22Rv1 (cell line): ENCODE data around the gene CBFB.

Experiments used
- H3K27ac ChIP-seq: fragments of 450-650 bp; 2 replicates; pipeline ENCODE4 v1.5.1; 2017
- CTCF ChIP-seq: fragments of 450-650 bp; IDR thresholded peaks from 2 replicates; pipeline ENCODE4 v1.5.1; 2017; ENCODE audit warnings: mild to moderate bottlenecking
- ZFX ChIP-seq: fragments of 450-650 bp; IDR thresholded peaks from 2 replicates; pipeline ENCODE4 v1.6.1; 2017; ENCODE audit warnings: antibody characterized with exemption, borderline replicate concordance

CBFB gene

GRCh38 chr16:66996324-66996982 lies 32.5 kb upstream of the CBFB start:
- H3K27ac ChIP-seq, result peak overlapping the region; percentile 45; the same call in 1 of the 2 replicates

GRCh38 chr16:66996983-66997358 lies 32.0 kb upstream of the CBFB start:
- H3K27ac ChIP-seq, result peak overlapping the region; percentile 45; the same call in 1 of the 2 replicates
- TF ChIP-seq CTCF, result no peak
- no peak for TF ChIP-seq ZFX

More at GRCh38 chr16:66996324-66996982, 32.5 kb upstream of the CBFB start:
- TF ChIP-seq CTCF (no peak), ZFX (no peak)

- no peak overlapping the region for H3K27ac ChIP-seq
- no peak for TF ChIP-seq ZFX
- TF ChIP-seq CTCF, result no peak
Observed at GRCh38 chr16:67000384-67001351, 28.3 kb upstream of the CBFB start.

GRCh38 chr16:67001726-67002125 lies 27.2 kb upstream of the CBFB start:
- no peak overlapping the region for H3K27ac ChIP-seq
- no peak for TF ChIP-seq ZFX
- no peak for TF ChIP-seq CTCF

- H3K27ac ChIP-seq, result no peak overlapping the region
- TF ChIP-seq CTCF (no peak), ZFX (no peak)
Observed at GRCh38 chr16:67006930-67007658, 21.9 kb upstream of the CBFB start.

- H3K27ac ChIP-seq, result no peak overlapping the region
- no peak for TF ChIP-seq ZFX
- no peak for TF ChIP-seq CTCF
Observed at GRCh38 chr16:67009158-67009557, 19.8 kb upstream of the CBFB start.
